Thymus (tissue), 11 donors: Measurements from ENCODE around the gene NHERF2. TPM values are rescaled to one million over a fixed set of nuclear protein-coding genes. Genes with fewer than 3 reads are reported as not detected.

Experiments
- DNase-seq, 9 donors: peaks; one replicate each; pipeline ENCODE4 v3.0.0-alpha.2; 2013; ENCODE audit warnings: low spot score in 9 of 9, low read depth in 6 of 9, missing footprints in 1 of 9
- H3K27ac ChIP-seq, 2 donors: one replicate each; pipeline ENCODE4 v1.5.1; 2013; ENCODE audit warnings: control low read depth in 1 of 2, low read depth in 1 of 2, low read length in 1 of 2, mild to moderate bottlenecking in 1 of 2, moderate library complexity in 1 of 2
- H3K27me3 ChIP-seq, 2 donors: one replicate each; pipeline ENCODE4 v1.5.1; 2013; ENCODE audit warnings: low read length in 1 of 2; ENCODE audit not compliant: control insufficient read depth in 2 of 2, insufficient read depth in 1 of 2
- H3K36me3 ChIP-seq, 2 donors: one replicate each; pipeline ENCODE4 v1.5.1; 2013; ENCODE audit warnings: low read length in 1 of 2, mild to moderate bottlenecking in 1 of 2, moderate library complexity in 1 of 2; ENCODE audit not compliant: control insufficient read depth in 2 of 2, insufficient read depth in 2 of 2
- H3K4me1 ChIP-seq, 2 donors: one replicate each; pipeline ENCODE4 v1.5.1; 2013; ENCODE audit warnings: low read length in 2 of 2; ENCODE audit not compliant: control insufficient read depth in 2 of 2, insufficient read depth in 2 of 2
- H3K4me3 ChIP-seq, 2 donors: one replicate each; pipeline ENCODE4 v1.5.1; 2013; ENCODE audit warnings: low read length in 2 of 2, control low read depth in 1 of 2, mild to moderate bottlenecking in 1 of 2
- H3K9me3 ChIP-seq, 2 donors: one replicate each; pipeline ENCODE4 v1.5.1; 2013; ENCODE audit warnings: low read length in 1 of 2, mild to moderate bottlenecking in 1 of 2; ENCODE audit not compliant: control insufficient read depth in 2 of 2, insufficient read depth in 1 of 2
- WGBS: extraction: QIAGEN DNeasy Blood & Tissue Kit; methylation state at CpG from one replicate; pipeline ENCODE4 v1.1.7; 2013; 5-methylcytosine and 5-hydroxymethylcytosine counted together
- polyA plus RNA-seq: library from polyadenylated mRNA; stranded (reverse); fragments of 200-250 nt; gene quantifications from one replicate; pipeline ENCODE4 v1.2.3, GENCODE V29; 2013
- total RNA-seq: library from RNA; stranded (reverse); fragments of 120-200 nt; gene quantifications from one replicate; pipeline ENCODE4 v1.2.4, GENCODE V29; 2013
- donor health status: healthy.

Gene NHERF2
- total and polyA plus RNA-seq, 2 donors, result 6.3 to 23.4 TPM

DNA sequence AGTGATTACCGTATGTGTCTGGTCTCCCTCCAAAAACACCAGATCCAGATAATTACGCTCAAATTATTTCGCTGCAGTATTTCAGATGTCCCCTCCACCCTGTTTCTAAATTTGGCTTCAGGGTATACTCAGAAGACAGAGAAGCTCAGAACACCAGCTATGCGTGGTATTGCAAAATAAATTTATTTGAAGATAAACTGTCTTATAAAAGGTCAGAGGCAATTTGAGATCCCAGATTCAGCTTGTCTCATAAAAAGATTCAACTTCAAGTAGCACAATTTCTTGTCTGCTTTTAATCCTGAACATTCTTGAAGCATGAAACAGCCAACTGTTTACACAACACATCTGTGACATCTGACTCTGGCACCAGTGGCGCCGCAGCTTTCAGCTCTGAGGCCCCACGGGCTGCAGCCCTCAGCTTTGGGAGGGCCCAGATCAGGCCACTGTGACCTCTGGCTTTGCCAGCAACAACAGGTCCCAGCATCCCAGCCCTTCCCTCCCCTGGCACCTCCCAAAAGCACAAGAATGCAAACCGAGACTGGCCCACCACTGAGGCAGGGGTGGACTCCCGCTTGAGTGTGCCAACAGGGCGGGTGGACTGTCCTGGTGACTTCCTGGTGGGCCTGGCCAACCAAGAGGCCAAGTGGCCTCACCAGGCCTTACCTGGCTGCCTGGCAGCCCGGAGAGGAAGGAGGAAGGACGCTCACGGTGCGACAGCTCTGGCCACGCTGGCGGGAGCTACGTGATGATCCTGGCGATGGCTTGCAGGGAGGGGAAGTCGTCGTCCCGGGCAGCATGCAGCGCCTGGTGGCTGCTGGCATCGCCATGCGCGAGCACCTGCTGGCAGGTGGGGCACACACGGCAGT is 29.0 kb upstream of the NHERF2 start:
- DNase-seq, result no peak
- Histone ChIP-seq H3K4me1 (no peaks in the 10 kb centered on the region), H3K27ac (no peak overlapping the region), H3K36me3 (peaks cover 53 to 62% of the 10 kb centered on the region in 2 donors), H3K4me3 (no peak overlapping the region), H3K27me3 (peaks cover 0 to 11% of the 10 kb centered on the region in 2 donors), H3K9me3 (peaks cover 0 to 3% of the 10 kb centered on the region in 2 donors)
- WGBS, result 96% methylated on average over 26 of the region's 26 CpGs

GRCh38 chr16:1998360-1998835 is 28.3 kb upstream of the NHERF2 start:
- no peaks in the 10 kb centered on the region for H3K9me3 ChIP-seq
- H3K4me1 ChIP-seq, result peaks cover 0 to under 1% of the 10 kb centered on the region in 2 donors
- peaks cover 60 to 69% of the 10 kb centered on the region in 2 donors for H3K36me3 ChIP-seq
- no peak for DNase-seq
- no peak overlapping the region for H3K27ac ChIP-seq
- no peak overlapping the region for H3K4me3 ChIP-seq
- peaks cover 0 to 4% of the 10 kb centered on the region in 2 donors for H3K27me3 ChIP-seq
- WGBS, result 98% methylated on average over 27 of the region's 27 CpGs

GRCh38 chr16:1998852-1999801 is 27.6 kb upstream of the NHERF2 start:
- Histone ChIP-seq H3K27ac (no peak overlapping the region), H3K36me3 (peaks cover 64 to 69% of the 10 kb centered on the region in 2 donors), H3K4me1 (peaks cover 0 to 7% of the 10 kb centered on the region in 2 donors), H3K27me3 (no peaks in the 10 kb centered on the region), H3K4me3 (no peak overlapping the region), H3K9me3 (peaks cover 0 to 5% of the 10 kb centered on the region in 2 donors)
- 98% methylated on average over 39 of the region's 39 CpGs for WGBS
- DNase-seq, result no peak

DNA sequence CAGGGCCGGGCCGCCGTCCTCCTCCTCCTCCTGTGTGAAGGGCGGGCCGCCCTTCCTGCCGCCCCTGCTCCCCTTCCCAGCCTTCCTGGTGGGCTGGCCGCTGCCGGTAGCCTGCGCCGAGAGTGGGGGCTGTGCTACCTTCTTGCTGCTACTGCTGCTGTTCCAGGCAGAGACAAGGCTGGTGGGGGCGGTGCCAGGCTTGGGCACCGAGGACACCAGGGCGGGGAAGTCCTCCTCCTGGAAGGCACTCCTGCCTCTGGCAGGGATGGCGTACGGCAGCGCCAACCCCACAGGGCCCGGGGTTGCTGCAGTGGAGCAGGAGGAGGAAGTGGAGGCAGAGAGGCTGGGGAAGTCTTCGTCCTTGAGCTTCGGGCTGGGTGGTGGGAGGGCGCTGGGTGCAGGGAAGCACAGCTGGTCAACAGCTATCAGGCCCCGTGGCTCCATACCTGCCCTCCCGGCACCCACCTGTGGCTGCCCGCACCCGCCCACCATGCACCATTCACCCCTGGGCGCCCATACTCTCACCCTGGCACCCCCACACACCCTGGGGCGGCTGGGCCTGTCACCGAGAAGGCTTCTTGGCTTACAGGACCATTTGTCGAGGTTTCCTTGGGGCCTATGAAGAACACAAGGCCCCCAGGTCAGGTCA is 26.7 kb upstream of the NHERF2 start:
- 98% methylated on average over 28 of the region's 28 CpGs for WGBS
- Histone ChIP-seq H3K27ac (no peak overlapping the region), H3K4me1 (peaks cover 0 to 12% of the 10 kb centered on the region in 2 donors), H3K36me3 (peaks cover 68 to 69% of the 10 kb centered on the region in 2 donors), H3K9me3 (peaks cover 0 to 10% of the 10 kb centered on the region in 2 donors), H3K27me3 (no peaks in the 10 kb centered on the region), H3K4me3 (no peak overlapping the region)
- DNase-seq, result no peak

GRCh38 chr16:2001035-2001434 is 25.7 kb upstream of the NHERF2 start:
- no peak overlapping the region for H3K4me3 ChIP-seq
- DNase-seq, result no peak
- 98% methylated on average over 19 of the region's 19 CpGs for WGBS
- H3K27ac ChIP-seq, result no peak overlapping the region
- no peaks in the 10 kb centered on the region for H3K27me3 ChIP-seq
- H3K36me3 ChIP-seq, result peaks cover 68 to 69% of the 10 kb centered on the region in 2 donors
- peaks cover 0 to 12% of the 10 kb centered on the region in 2 donors for H3K4me1 ChIP-seq
- H3K9me3 ChIP-seq, result peaks cover 0 to 10% of the 10 kb centered on the region in 2 donors

GRCh38 chr16:2001456-2002355 is 25.0 kb upstream of the NHERF2 start:
- H3K27ac ChIP-seq, result no peak overlapping the region
- H3K9me3 ChIP-seq, result peaks cover 0 to 10% of the 10 kb centered on the region in 2 donors
- no peak for DNase-seq
- H3K4me1 ChIP-seq, result peaks cover under 1 to 12% of the 10 kb centered on the region in 2 donors
- H3K27me3 ChIP-seq, result no peaks in the 10 kb centered on the region
- peaks cover 67 to 68% of the 10 kb centered on the region in 2 donors for H3K36me3 ChIP-seq
- no peak overlapping the region for H3K4me3 ChIP-seq
- 98% methylated on average over 53 of the region's 53 CpGs for WGBS

DNA sequence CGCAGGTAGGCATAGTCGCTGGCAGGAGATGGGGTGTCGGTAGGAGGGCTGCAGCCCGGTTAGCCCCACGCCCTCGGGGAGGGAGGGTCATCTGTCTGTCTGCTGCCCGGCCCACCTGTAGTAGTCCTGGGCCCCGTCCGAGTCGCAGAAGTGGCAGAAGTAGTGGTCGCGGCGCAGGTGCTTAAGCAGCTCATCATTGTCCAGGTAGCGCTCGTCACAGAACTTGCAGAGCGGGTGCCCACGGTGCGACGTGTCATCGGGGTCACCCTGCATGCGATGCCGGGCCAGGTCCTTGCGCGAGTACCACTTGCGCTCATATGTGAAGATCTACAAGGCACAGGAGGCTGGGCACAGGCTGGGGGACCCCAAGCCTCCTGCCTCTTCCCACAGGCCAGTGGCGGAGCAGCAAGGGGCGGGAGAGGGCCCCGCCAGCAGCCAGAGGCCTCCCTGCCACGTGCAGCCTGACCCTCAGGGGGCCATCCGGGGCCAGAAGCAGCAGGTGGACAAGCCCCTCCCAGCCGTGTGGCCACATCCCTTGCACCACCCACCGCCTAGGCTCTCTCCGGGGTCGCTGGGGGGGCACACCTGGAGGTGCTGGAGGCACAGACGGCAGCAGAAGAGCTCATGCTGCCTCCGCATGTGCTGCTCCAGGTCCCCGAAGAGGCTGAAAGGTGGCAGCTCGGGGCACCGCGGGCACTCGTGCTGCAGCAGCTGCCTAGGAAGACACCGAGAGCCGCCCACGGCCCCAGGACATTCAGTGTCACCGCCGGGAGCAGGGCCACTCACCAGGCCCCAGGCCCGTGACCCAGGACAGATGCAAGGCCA is 24.1 kb upstream of the NHERF2 start:
- WGBS, result 97% methylated on average over 47 of the region's 47 CpGs
- Histone ChIP-seq H3K36me3 (peaks cover 58 to 64% of the 10 kb centered on the region in 2 donors), H3K9me3 (peaks cover 0 to 10% of the 10 kb centered on the region in 2 donors), H3K27me3 (no peaks in the 10 kb centered on the region), H3K4me3 (no peak overlapping the region), H3K4me1 (peaks cover 9 to 19% of the 10 kb centered on the region in 2 donors), H3K27ac (no peak overlapping the region)
- DNase-seq, result no peak
